Measurements from ENCODE around the gene ZKSCAN5. TPM values are rescaled to one million over a fixed set of nuclear protein-coding genes. Genes with fewer than 3 reads are reported as not detected.

ZKSCAN5 gene
- total and polyA plus RNA-seq, 7 donors = 3.0 to 12.5 (median 7.7) TPM

DNA sequence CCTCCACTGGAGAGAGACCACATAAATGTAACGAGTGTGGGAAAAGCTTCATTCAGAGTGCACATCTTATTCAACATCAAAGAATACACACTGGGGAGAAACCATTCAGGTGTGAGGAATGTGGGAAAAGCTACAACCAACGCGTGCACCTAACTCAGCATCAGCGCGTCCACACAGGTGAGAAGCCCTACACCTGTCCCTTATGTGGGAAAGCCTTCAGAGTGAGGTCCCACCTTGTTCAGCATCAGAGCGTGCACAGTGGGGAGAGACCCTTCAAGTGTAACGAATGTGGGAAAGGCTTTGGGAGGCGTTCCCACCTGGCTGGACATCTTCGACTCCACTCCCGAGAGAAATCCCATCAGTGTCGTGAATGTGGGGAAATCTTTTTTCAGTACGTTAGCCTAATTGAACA lies 26.9 kb downstream of the ZKSCAN5 start:
- Histone ChIP-seq H3K4me3 (no peak overlapping the region), H3K9me3 (peaks cover 16 to 26% (median 20%) of the 10 kb centered on the region in 4 donors), H3K4me1 (no peaks in the 10 kb centered on the region), H3K27me3 (no peaks in the 10 kb centered on the region), H3K27ac (no peak overlapping the region), H3K36me3 (peaks cover 18 to 70% (median 42%) of the 10 kb centered on the region in 4 donors)
- DNase-seq = no peak
- TF ChIP-seq, protein P1, sequence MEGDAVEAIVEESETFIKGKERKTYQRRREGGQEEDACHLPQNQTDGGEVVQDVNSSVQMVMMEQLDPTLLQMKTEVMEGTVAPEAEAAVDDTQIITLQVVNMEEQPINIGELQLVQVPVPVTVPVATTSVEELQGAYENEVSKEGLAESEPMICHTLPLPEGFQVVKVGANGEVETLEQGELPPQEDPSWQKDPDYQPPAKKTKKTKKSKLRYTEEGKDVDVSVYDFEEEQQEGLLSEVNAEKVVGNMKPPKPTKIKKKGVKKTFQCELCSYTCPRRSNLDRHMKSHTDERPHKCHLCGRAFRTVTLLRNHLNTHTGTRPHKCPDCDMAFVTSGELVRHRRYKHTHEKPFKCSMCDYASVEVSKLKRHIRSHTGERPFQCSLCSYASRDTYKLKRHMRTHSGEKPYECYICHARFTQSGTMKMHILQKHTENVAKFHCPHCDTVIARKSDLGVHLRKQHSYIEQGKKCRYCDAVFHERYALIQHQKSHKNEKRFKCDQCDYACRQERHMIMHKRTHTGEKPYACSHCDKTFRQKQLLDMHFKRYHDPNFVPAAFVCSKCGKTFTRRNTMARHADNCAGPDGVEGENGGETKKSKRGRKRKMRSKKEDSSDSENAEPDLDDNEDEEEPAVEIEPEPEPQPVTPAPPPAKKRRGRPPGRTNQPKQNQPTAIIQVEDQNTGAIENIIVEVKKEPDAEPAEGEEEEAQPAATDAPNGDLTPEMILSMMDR (IDR thresholded peaks at IDR 0.05) = no peak
- no peak for TF ChIP-seq POLR2A (IDR thresholded peaks at IDR 0.05)
- no peak for TF ChIP-seq POLR2AphosphoS5 (IDR thresholded peaks at IDR 0.05)
- TF ChIP-seq EP300 (IDR thresholded peaks at IDR 0.05) = no peak
- intact Hi-C loops (cut with DNase I) = no loop called here
- 98 to 99% methylated on average over 12 of the region's 12 CpGs for WGBS, 2 donors

DNA sequence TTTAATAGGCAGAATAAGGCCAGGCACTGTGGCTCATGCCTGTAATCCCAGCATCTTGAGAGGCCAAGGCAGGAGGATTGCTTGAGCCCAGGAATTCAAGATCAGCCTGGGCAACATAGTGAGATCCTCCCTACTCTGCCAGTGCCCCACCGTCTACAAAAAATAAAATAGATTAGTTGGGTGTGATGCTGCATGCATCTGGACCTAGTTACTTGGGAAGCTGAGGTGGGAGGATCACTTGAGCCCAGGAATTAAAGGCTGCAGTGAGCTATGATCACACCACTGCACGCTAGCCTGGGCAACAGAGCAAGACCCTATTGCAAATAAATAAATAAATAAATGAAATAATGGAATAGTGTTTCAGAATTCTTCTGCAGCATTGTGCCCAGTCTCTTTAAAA lies 31.2 kb downstream of the ZKSCAN5 start:
- DNase-seq = no peak
- WGBS, 2 donors = 99% methylated on average over 2 of the region's 2 CpGs
- Histone ChIP-seq H3K4me3 (no peak overlapping the region), H3K9me3 (peaks cover 18 to 32% (median 24%) of the 10 kb centered on the region in 4 donors), H3K27me3 (no peaks in the 10 kb centered on the region), H3K27ac (no peak overlapping the region), H3K36me3 (peaks cover 14 to 30% (median 19%) of the 10 kb centered on the region in 4 donors), H3K4me1 (no peaks in the 10 kb centered on the region)
- intact Hi-C loops (cut with DNase I) = no loop called here
- no peak for TF ChIP-seq EP300 (IDR thresholded peaks at IDR 0.05)
- no peak for TF ChIP-seq POLR2A (IDR thresholded peaks at IDR 0.05)
- TF ChIP-seq, protein P1 (IDR thresholded peaks at IDR 0.05) = no peak

DNA sequence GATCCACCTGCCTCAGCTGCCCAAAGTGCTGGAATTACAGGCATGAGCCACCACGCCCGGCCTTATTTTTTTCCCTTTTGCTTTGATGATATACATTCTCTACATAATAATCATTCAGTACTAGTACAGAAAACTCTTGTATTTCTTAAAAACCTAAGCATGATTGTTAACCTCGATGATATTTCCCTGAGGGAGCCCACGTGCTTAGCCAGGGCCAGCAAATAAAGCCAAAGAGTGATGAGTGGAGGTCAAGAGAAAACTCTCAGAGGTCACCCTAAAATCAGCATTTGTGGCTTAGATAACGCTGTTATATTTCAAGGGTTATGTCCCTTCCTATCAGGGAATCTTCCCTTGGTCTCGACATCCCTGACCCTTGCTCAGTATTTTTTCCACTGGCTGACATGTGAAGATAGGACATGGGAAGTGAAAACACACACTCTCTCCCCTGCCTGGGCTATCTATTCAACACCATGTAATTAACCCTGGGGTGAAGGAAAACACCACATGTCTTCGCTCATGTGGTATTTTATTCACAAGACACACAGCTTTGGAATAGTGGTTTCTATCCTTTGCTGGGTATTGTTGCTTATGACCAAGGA lies 34.9 kb downstream of the ZKSCAN5 start:
- Histone ChIP-seq H3K9me3 (peaks cover 3 to 24% (median 8%) of the 10 kb centered on the region in 4 donors), H3K36me3 (peaks cover 0 to 5% (median 0%) of the 10 kb centered on the region in 4 donors), H3K27ac (no peak overlapping the region), H3K4me1 (no peaks in the 10 kb centered on the region), H3K27me3 (no peaks in the 10 kb centered on the region), H3K4me3 (no peak overlapping the region)
- intact Hi-C loops (cut with DNase I) = no loop called here
- DNase-seq = no peak
- TF ChIP-seq POLR2A (IDR thresholded peaks at IDR 0.05) = no peak
- no peak for TF ChIP-seq POLR2AphosphoS5 (IDR thresholded peaks at IDR 0.05)
- TF ChIP-seq EP300 (IDR thresholded peaks at IDR 0.05) = no peak
- TF ChIP-seq, protein P1 (IDR thresholded peaks at IDR 0.05) = no peak
- 86 to 89% methylated on average over 7 of the region's 7 CpGs for WGBS, 2 donors

DNA sequence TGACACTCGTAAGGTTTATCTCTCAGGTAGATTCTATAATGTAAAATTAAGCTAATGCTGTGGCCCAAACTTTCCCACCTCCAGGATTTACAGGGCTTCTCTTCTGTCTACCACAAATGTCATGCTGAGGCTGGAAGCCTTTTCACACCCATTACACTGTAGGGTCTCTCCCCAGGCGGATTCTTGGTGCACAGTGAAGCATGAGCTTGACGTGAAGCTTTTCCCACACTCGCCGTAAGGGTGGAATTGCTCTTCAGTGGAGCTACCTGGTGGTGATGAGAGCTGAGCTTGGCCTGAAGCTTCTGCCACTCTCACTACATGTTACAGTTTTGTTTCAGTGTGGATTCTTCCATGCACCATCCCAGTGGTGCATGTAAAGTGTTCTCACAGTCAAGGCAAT lies 36.1 kb downstream of the ZKSCAN5 start:
- Histone ChIP-seq H3K36me3 (peaks cover 0 to 5% (median 0%) of the 10 kb centered on the region in 4 donors), H3K27ac (no peak overlapping the region), H3K4me3 (no peak overlapping the region), H3K9me3 (peaks cover 3 to 24% (median 8%) of the 10 kb centered on the region in 4 donors), H3K4me1 (no peaks in the 10 kb centered on the region), H3K27me3 (no peaks in the 10 kb centered on the region)
- DNase-seq = no peak
- intact Hi-C loops (cut with DNase I) = no loop called here
- 92 to 95% methylated on average over 5 of the region's 5 CpGs for WGBS, 2 donors
- TF ChIP-seq, protein P1 (IDR thresholded peaks at IDR 0.05) = no peak
- TF ChIP-seq POLR2AphosphoS5 (IDR thresholded peaks at IDR 0.05) (no peak), POLR2A (IDR thresholded peaks at IDR 0.05) (no peak), EP300 (IDR thresholded peaks at IDR 0.05) (no peak)

DNA sequence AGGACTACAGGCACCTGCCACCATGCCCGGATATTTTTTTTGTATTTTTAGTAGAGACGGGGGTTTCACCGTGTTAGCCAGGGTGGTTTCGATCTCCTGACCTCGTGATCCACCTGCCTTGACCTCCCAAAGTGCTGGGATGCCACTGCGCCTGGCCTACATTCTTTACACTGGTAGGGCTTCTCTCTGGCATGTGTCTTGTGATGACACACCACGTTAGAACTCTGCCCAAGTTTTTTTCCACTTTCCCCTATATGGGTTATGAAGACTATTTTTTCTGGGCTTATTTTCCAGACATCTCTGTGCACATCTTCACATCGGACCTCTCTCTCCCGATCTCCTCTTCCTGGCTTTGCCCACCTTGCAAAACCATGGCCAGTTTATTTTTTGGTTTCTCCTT lies 36.8 kb downstream of the ZKSCAN5 start:
- intact Hi-C loops (cut with DNase I) = no loop called here
- H3K9me3 ChIP-seq = peaks cover 3 to 24% (median 8%) of the 10 kb centered on the region in 4 donors
- WGBS, 2 donors = 92 to 93% methylated on average over 9 of the region's 9 CpGs

More for the DNA sequence above, 36.8 kb downstream of the ZKSCAN5 start:
- H3K36me3 ChIP-seq = peaks cover 0 to 5% (median 0%) of the 10 kb centered on the region in 4 donors
- no peak overlapping the region for H3K4me3 ChIP-seq
- no peak for DNase-seq
- H3K27me3 ChIP-seq = no peaks in the 10 kb centered on the region
- H3K4me1 ChIP-seq = no peaks in the 10 kb centered on the region
- TF ChIP-seq, protein P1 (IDR thresholded peaks at IDR 0.05) = no peak
- no peak overlapping the region for H3K27ac ChIP-seq
